GM18870 (cell line): ENCODE results near the gene OR7C2.
"Not testable (repeated sequence)": the region's sequence is repeated elsewhere in the genome, so short reads cannot be mapped to it uniquely, and the experiment has no call there.

Experiments
- ATAC-seq: cut with Tn5 transposase; IDR thresholded peaks from one replicate; pipeline ENCODE4 v1.9.1; 2021; ENCODE audit warnings: moderate library complexity; ENCODE audit not compliant: unreplicated experiment

The OR7C2 gene

GRCh38 chr19:14941189-14941588, at the start of gene OR7C2:
Gene OR7C2, plus strand, starts transcription at chr19:14941489. Its CDS starts 0 bp downstream, at chr19:14941489.
- no peak for ATAC-seq

GRCh38 chr19:14901675-14902260, 39.5 kb upstream of the OR7C2 start:
- no peak for ATAC-seq

GRCh38 chr19:14906711-14907110, 34.6 kb upstream of the OR7C2 start:
- no peak for ATAC-seq

- ATAC-seq = no peak
These were observed 26.2 kb upstream of the OR7C2 start for GRCh38 chr19:14915116-14915515.

- no peak for ATAC-seq
These were observed 24.4 kb upstream of the OR7C2 start for GRCh38 chr19:14916848-14917247.

- ATAC-seq = no peak
These were observed 7.8 kb upstream of the OR7C2 start for GRCh38 chr19:14933506-14933905.

GRCh38 chr19:14940266-14940665, 1.0 kb upstream of the OR7C2 start:
- no peak for ATAC-seq

GRCh38 chr19:14943601-14944000, 2.3 kb downstream of the OR7C2 start:
- no peak for ATAC-seq

GRCh38 chr19:14944456-14944855, 3.2 kb downstream of the OR7C2 start:
- no peak for ATAC-seq

GRCh38 chr19:14949413-14949812, 8.1 kb downstream of the OR7C2 start:
- not testable (repeated sequence) for ATAC-seq

- no peak for ATAC-seq
These were observed 8.6 kb downstream of the OR7C2 start for GRCh38 chr19:14949876-14950275.

GRCh38 chr19:14950421-14950820, 9.1 kb downstream of the OR7C2 start:
- no peak for ATAC-seq

- ATAC-seq = no peak
These were observed 11.5 kb downstream of the OR7C2 start for GRCh38 chr19:14952767-14953166.

- no peak for ATAC-seq
These were observed 12.9 kb downstream of the OR7C2 start for GRCh38 chr19:14954071-14954655.

GRCh38 chr19:14957464-14957863, 16.2 kb downstream of the OR7C2 start:
- no peak for ATAC-seq

- ATAC-seq = no peak
These were observed 18.0 kb downstream of the OR7C2 start for GRCh38 chr19:14959263-14959662.

GRCh38 chr19:14961956-14962685, 20.8 kb downstream of the OR7C2 start:
- ATAC-seq = no peak

GRCh38 chr19:14968247-14968646, 27.0 kb downstream of the OR7C2 start:
- no peak for ATAC-seq

- ATAC-seq = no peak
These were observed 30.2 kb downstream of the OR7C2 start for GRCh38 chr19:14971474-14971873.

- ATAC-seq = no peak
These were observed 31.4 kb downstream of the OR7C2 start for GRCh38 chr19:14972676-14973075.

GRCh38 chr19:14974488-14974887, 33.2 kb downstream of the OR7C2 start:
- ATAC-seq = no peak

GRCh38 chr19:14977128-14977527, 35.8 kb downstream of the OR7C2 start:
- no peak for ATAC-seq
